Chondrocyte (in vitro differentiated cells): ENCODE results near the gene CMSS1. TPM values are rescaled to one million over a fixed set of nuclear protein-coding genes. Genes with fewer than 3 reads are reported as not detected.

ENCODE experiments used
- DNase-seq: peaks from one replicate; pipeline ENCODE4 v3.0.0; 2021; ENCODE audit warnings: mixed read lengths, low spot score
- H3K27ac Mint-ChIP-seq: one replicate; pipeline ENCODE4 v1.8.0; 2021; ENCODE audit warnings: mild to moderate bottlenecking, moderate library complexity, mixed read lengths; ENCODE audit not compliant: unreplicated experiment
- H3K27me3 Mint-ChIP-seq: 2 replicates; pipeline ENCODE4 v1.8.0; 2021; ENCODE audit warnings: low read depth, mixed read lengths
- H3K36me3 Mint-ChIP-seq: 2 replicates; pipeline ENCODE4 v1.8.0; 2021; ENCODE audit warnings: low read depth, mixed read lengths
- H3K4me1 Mint-ChIP-seq: 2 replicates; pipeline ENCODE4 v1.8.0; 2021; ENCODE audit warnings: low read depth, mild to moderate bottlenecking, mixed read lengths
- H3K4me3 Mint-ChIP-seq: one replicate; pipeline ENCODE4 v1.8.0; 2021; ENCODE audit warnings: mild to moderate bottlenecking, moderate library complexity, mixed read lengths; ENCODE audit not compliant: unreplicated experiment
- H3K9me3 Mint-ChIP-seq: 2 replicates; pipeline ENCODE4 v1.8.0; 2021; ENCODE audit warnings: low read depth, mixed read lengths
- CTCF ChIP-seq: fragments of 200-600 bp; sonication (generic); IDR thresholded peaks from 2 replicates; pipeline ENCODE4 v1.5.0; 2021; ENCODE audit warnings: antibody characterized with exemption, mild to moderate bottlenecking, moderate library complexity
- total RNA-seq: library from RNA; stranded (reverse); gene quantifications from 3 replicates; pipeline ENCODE4 v1.2.1, GENCODE V29; 2021

Gene CMSS1
- total RNA-seq, 1 donor from 2014 or later, result 19.5 TPM

- Mint-ChIP-seq H3K27me3 (no peaks in the 10 kb centered on the region), H3K9me3 (no peaks in the 10 kb centered on the region), H3K36me3 (no peaks in the 10 kb centered on the region), H3K27ac (no peak overlapping the region), H3K4me3 (no peak overlapping the region), H3K4me1 (peaks cover 36% of the 10 kb centered on the region)
- no peak for DNase-seq
- no peak for TF ChIP-seq CTCF
Observed at GRCh38 chr3:99918715-99919114, 101.1 kb downstream of the CMSS1 start.

- Mint-ChIP-seq H3K27me3 (no peaks in the 10 kb centered on the region), H3K4me3 (no peak overlapping the region), H3K9me3 (no peaks in the 10 kb centered on the region), H3K27ac (no peak overlapping the region), H3K36me3 (no peaks in the 10 kb centered on the region), H3K4me1 (peaks cover 36% of the 10 kb centered on the region)
- TF ChIP-seq CTCF, result no peak
- no peak for DNase-seq
Observed at GRCh38 chr3:99919694-99920093, 102.0 kb downstream of the CMSS1 start.

GRCh38 chr3:99920481-99921376 is 103.1 kb downstream of the CMSS1 start:
- TF ChIP-seq CTCF, result no peak
- H3K9me3 Mint-ChIP-seq, result no peaks in the 10 kb centered on the region
- H3K27ac Mint-ChIP-seq, result peak overlapping the region; percentile 59
- peaks cover 39% of the 10 kb centered on the region for H3K4me1 Mint-ChIP-seq
- no peaks in the 10 kb centered on the region for H3K36me3 Mint-ChIP-seq
- DNase-seq, result no peak
- H3K4me3 Mint-ChIP-seq, result no peak overlapping the region
- H3K27me3 Mint-ChIP-seq, result no peaks in the 10 kb centered on the region

GRCh38 chr3:99921377-99921695 is 103.7 kb downstream of the CMSS1 start:
- no peaks in the 10 kb centered on the region for H3K9me3 Mint-ChIP-seq
- no peak overlapping the region for H3K4me3 Mint-ChIP-seq
- peaks cover 42% of the 10 kb centered on the region for H3K4me1 Mint-ChIP-seq
- no peak for DNase-seq
- H3K27me3 Mint-ChIP-seq, result no peaks in the 10 kb centered on the region
- TF ChIP-seq CTCF, result no peak
- H3K27ac Mint-ChIP-seq, result peak overlapping the region; percentile 53
- H3K36me3 Mint-ChIP-seq, result no peaks in the 10 kb centered on the region

- Mint-ChIP-seq H3K4me3 (no peak overlapping the region), H3K4me1 (peaks cover 42% of the 10 kb centered on the region), H3K27me3 (no peaks in the 10 kb centered on the region), H3K9me3 (no peaks in the 10 kb centered on the region), H3K36me3 (no peaks in the 10 kb centered on the region), H3K27ac (peak overlapping the region; percentile 8)
- no peak for TF ChIP-seq CTCF
- DNase-seq, result no peak
Observed at GRCh38 chr3:99921986-99922385, 104.3 kb downstream of the CMSS1 start.
